D721Med (cell line): ENCODE results near the gene LRRC36.

Source experiments
- DNase-seq: peaks from one replicate; pipeline ENCODE4 v3.0.0; 2011; ENCODE audit warnings: low spot score; ENCODE audit not compliant: insufficient read length
- FAIRE-seq: peaks from 2 replicates; lab custom pipeline; 2011; peaks lifted over from hg19 to GRCh38; lab: Jason Lieb, UNC
- CTCF ChIP-seq: IDR thresholded peaks from 2 replicates; pipeline ENCODE4 v1.5.1; 2012; ENCODE audit warnings: mild to moderate bottlenecking, control low read depth; ENCODE audit not compliant: insufficient read depth; ENCODE audit errors: missing control alignments

LRRC36 gene

DNA sequence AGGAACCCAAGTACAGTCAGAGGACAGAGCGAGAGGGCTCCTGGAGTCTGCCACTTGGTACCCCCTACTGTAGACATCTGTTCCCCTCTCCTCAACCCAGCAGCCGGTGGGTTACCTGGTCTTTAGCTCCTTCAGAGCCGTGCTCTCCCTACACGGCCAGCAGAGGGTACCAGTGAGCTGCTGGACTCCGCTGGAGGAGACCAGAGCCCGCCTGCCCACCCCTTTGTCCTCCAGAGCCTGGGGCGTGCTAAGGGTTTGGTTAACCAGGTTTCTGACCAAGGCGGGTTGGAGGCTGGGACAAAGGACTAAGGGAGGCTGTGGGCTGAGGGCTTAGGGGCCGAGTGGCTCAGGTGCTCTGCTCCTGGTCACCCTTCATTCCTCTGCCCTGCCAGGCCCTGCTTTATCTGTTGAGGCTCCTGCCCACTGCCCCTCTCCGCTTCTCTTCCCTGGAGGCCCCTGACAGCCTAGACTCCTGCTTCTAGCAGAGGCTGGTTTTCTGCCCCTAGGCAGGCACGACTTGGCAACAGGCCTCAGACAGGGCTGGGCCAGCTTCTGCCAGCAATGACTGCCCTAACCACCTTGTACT, 101.6 kb downstream of the LRRC36 start:
- no peak for FAIRE-seq
- peak; percentile 49 for DNase-seq
- peak; percentile 85 for TF ChIP-seq CTCF

DNA sequence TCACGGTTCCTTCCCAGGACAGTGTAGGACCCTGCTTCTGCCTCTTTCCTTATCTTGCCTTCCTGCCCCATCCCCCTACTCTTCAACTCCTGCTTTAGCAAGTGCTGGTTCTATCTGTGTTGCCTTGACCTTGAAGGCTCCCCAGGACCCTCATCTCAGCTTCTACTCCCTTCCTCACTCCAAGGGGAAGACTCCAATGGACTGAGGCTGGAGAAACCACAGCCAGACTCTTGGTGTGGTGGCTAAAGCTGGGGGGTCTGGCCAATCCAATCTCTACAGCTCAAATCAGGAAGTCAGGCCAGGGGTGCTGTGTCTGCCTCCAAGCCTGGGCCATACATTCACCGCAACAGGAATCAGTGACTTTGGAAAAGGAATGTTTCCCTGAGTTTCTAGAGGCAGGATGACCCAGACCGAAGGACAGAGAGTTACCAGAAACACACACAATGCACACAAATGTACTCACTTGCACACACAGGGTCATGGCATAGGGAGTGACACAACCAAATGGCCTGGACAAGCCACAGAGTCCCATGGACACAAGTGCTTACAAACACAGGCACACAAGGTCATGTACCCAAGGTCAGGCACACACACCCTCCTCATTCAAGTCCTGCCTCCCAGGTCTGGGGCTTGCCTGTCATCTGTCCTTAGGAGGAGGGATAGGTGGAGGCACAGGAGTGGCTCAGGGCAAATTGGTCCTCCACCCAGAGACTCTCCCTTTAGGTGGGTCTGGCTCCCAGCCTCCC, 102.6 kb downstream of the LRRC36 start:
- TF ChIP-seq CTCF: no peak
- FAIRE-seq: no peak

GRCh38 chr16:67429799-67430503, 103.3 kb downstream of the LRRC36 start:
- TF ChIP-seq CTCF: no peak
- FAIRE-seq (no peak), DNase-seq (no peak)

More for the DNA sequence above, 102.6 kb downstream of the LRRC36 start:
- DNase-seq: no peak

GRCh38 chr16:67430504-67430976, 103.9 kb downstream of the LRRC36 start:
- TF ChIP-seq CTCF: no peak
- FAIRE-seq (no peak), DNase-seq (no peak)

DNA sequence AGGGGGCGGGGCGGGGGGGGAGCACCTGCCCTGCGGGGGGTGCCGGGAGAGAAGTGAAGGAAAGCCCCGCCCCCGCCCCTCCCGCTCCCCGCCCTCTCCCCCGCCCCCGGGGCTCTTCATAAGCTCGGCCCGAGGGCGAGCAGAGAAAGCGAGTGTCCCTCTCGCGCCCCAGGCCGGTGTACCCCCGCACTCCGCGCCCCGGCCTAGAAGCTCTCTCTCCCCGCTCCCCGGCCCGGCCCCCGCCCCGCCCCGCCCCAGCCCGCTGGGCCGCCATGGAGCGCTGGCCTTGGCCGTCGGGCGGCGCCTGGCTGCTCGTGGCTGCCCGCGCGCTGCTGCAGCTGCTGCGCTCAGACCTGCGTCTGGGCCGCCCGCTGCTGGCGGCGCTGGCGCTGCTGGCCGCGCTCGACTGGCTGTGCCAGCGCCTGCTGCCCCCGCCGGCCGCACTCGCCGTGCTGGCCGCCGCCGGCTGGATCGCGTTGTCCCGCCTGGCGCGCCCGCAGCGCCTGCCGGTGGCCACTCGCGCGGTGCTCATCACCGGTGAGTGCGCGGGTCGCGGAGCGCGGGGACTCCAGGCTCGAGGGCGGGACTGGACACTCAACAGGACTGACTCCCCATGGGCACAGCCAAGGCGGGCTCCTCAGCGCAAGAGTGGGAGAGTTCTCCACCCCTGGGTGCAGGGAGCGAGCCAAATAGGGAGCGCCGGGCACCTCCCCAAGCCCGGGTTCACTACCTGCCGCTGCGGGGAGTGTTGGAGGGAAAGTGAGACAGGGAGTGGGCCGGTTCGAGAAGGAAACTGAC, 104.6 kb downstream of the LRRC36 start, which contains the start of gene HSD11B2:
HSD11B2 (plus strand) TSS at position 145 of the 798 bp plus-strand sequence; CDS start at position 273, 128 bp downstream.
- DNase-seq (no peak), FAIRE-seq (no peak)
- no peak for TF ChIP-seq CTCF

DNA sequence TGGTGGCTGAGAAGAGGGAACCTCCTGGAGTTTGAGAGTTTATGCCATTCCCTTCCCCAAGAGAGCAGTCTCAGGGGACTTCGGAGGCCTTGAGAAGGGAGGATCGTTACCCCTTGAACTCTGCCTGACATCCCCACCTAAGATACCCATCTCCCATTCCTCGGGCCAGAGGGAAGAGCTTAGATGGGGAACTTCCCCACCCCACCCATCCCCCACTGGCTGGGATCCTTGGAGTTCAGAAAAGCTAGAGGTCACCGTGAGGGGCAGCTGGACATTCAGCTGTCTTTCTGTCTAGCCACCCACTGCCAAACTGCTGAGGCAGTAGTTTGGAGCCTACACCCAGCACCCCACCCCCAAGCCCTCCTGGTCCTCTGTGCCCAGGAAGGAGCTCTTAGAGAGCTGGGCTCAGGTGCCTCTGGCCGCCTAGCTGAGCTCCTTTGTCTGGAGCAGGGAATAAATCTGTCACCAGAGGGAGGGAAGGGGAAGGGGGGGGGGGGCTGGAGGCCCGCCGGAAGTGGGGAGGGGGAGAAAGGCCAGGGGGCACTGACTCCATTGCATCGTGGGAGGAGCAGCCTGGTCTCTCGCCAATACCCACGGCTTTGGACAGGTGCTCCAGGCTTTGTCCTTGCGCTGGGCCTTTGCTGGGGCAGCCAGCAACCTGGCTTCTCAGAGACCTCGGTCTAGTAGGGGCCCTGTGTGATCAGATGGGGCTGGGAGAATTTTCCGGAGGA, 105.3 kb downstream of the LRRC36 start:
- no peak for DNase-seq
- no peak for TF ChIP-seq CTCF
- no peak for FAIRE-seq
